DND-41 (cell line): ENCODE results near the gene IFI6.

Source experiments
- ATAC-seq: fragments of 200-7000 bp; cut with Tn5 transposase; 3 replicates; pipeline ENCODE4 v1.9.1; 2021; ENCODE audit warnings: low read depth; ENCODE audit not compliant: insufficient read depth
- DNase-seq: peaks from one replicate; pipeline ENCODE4 v3.0.0-alpha.2; 2020
- H2AFZ ChIP-seq: 2 replicates; pipeline ENCODE4 v1.6.0; 2012; ENCODE audit warnings: low read depth, low read length
- H3K27ac ChIP-seq: 2 replicates; pipeline ENCODE4 v1.5.1; 2012; ENCODE audit warnings: low read length, inconsistent platforms
- H3K27me3 ChIP-seq: fragments of 200-600 bp; sonication (generic); 2 replicates; pipeline ENCODE4 v1.6.0; 2012; ENCODE audit warnings: low read length, mild to moderate bottlenecking, inconsistent platforms; ENCODE audit not compliant: insufficient read depth, poor library complexity
- H3K36me3 ChIP-seq: 2 replicates; pipeline ENCODE4 v1.5.1; 2012; ENCODE audit warnings: low read length, inconsistent platforms; ENCODE audit not compliant: insufficient read depth
- H3K4me1 ChIP-seq: 2 replicates; pipeline ENCODE4 v1.5.1; 2012; ENCODE audit warnings: mild to moderate bottlenecking, low read length; ENCODE audit not compliant: insufficient read depth
- H3K4me2 ChIP-seq: 2 replicates; pipeline ENCODE4 v1.6.0; 2012; ENCODE audit warnings: mild to moderate bottlenecking, moderate library complexity, low read length, inconsistent platforms; ENCODE audit not compliant: insufficient read depth
- H3K4me3 ChIP-seq, 2 experiments: fragments of 200-600 bp in 1 of 2; shearing (Covaris generic) in 1 of 2; 2 replicates each; pipeline ENCODE4 v1.5.1; 2012 to 2016; ENCODE audit warnings: inconsistent platforms in 2 of 2, low read length in 2 of 2, mild to moderate bottlenecking in 2 of 2, low read depth in 1 of 2, moderate library complexity in 1 of 2
- H3K79me2 ChIP-seq: 2 replicates; pipeline ENCODE4 v1.6.0; 2012; ENCODE audit warnings: low read length, inconsistent platforms; ENCODE audit not compliant: insufficient read depth
- H3K9ac ChIP-seq: 2 replicates; pipeline ENCODE4 v1.6.0; 2012; ENCODE audit warnings: low read depth, mild to moderate bottlenecking, inconsistent platforms, low read length, moderate library complexity
- H3K9me3 ChIP-seq: 2 replicates; pipeline ENCODE4 v1.5.1; 2012; ENCODE audit warnings: low read length, moderate library complexity, mild to moderate bottlenecking, inconsistent platforms; ENCODE audit not compliant: insufficient read depth, severe bottlenecking
- H4K20me1 ChIP-seq: 2 replicates; pipeline ENCODE4 v1.6.0; 2012; ENCODE audit warnings: low read length; ENCODE audit not compliant: insufficient read depth
- EZH2 ChIP-seq: IDR thresholded peaks from 3 replicates; pipeline ENCODE4 v1.6.1; 2012; ENCODE audit warnings: borderline replicate concordance, low read depth, mild to moderate bottlenecking, moderate library complexity, low read length, inconsistent platforms; ENCODE audit not compliant: severe bottlenecking
- TF ChIP-seq, protein P1 (sequence below): IDR thresholded peaks from 2 replicates; pipeline ENCODE4 v1.5.1; 2012; ENCODE audit warnings: borderline replicate concordance, low read length, moderate library complexity, mild to moderate bottlenecking; ENCODE audit not compliant: poor library complexity, severe bottlenecking; ENCODE audit errors: extremely low read depth

The IFI6 gene

DNA sequence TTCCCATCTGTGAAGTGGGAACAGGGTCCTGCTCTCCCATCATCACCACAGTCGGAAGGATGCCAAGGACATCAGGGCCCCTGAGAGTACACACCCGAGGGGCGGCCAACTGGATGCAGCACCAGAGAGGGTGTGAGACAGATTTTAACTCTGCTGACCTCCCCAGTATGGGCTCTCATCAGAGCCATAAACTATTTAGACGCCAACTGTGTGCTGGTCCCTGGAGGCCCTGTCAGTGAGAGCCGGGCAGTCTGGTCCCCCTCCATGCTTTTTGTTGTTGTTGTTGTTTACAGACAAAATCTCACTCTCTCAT lies 38.7 kb downstream of the IFI6 start:
- H3K79me2 ChIP-seq, result no peaks in the 10 kb centered on the region
- no peak for ATAC-seq
- peak overlapping the region; percentile 57 for H3K4me2 ChIP-seq
- no peak for DNase-seq
- no peak overlapping the region for H2AFZ ChIP-seq
- peak overlapping the region in 1 of 2 experiments; percentile 22; a peak in 1 of 4 replicates for H3K4me3 ChIP-seq
- H3K9ac ChIP-seq, result peak overlapping the region; percentile 53
- TF ChIP-seq, protein P1, sequence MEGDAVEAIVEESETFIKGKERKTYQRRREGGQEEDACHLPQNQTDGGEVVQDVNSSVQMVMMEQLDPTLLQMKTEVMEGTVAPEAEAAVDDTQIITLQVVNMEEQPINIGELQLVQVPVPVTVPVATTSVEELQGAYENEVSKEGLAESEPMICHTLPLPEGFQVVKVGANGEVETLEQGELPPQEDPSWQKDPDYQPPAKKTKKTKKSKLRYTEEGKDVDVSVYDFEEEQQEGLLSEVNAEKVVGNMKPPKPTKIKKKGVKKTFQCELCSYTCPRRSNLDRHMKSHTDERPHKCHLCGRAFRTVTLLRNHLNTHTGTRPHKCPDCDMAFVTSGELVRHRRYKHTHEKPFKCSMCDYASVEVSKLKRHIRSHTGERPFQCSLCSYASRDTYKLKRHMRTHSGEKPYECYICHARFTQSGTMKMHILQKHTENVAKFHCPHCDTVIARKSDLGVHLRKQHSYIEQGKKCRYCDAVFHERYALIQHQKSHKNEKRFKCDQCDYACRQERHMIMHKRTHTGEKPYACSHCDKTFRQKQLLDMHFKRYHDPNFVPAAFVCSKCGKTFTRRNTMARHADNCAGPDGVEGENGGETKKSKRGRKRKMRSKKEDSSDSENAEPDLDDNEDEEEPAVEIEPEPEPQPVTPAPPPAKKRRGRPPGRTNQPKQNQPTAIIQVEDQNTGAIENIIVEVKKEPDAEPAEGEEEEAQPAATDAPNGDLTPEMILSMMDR, result no peak
- TF ChIP-seq EZH2, result no peak
- H3K9me3 ChIP-seq, result no peaks in the 10 kb centered on the region
- H3K36me3 ChIP-seq, result no peaks in the 10 kb centered on the region
- H3K4me1 ChIP-seq, result peaks cover 97% of the 10 kb centered on the region
- no peaks in the 10 kb centered on the region for H3K27me3 ChIP-seq
- H4K20me1 ChIP-seq, result no peaks in the 10 kb centered on the region
- H3K27ac ChIP-seq, result peak overlapping the region; percentile 91

DNA sequence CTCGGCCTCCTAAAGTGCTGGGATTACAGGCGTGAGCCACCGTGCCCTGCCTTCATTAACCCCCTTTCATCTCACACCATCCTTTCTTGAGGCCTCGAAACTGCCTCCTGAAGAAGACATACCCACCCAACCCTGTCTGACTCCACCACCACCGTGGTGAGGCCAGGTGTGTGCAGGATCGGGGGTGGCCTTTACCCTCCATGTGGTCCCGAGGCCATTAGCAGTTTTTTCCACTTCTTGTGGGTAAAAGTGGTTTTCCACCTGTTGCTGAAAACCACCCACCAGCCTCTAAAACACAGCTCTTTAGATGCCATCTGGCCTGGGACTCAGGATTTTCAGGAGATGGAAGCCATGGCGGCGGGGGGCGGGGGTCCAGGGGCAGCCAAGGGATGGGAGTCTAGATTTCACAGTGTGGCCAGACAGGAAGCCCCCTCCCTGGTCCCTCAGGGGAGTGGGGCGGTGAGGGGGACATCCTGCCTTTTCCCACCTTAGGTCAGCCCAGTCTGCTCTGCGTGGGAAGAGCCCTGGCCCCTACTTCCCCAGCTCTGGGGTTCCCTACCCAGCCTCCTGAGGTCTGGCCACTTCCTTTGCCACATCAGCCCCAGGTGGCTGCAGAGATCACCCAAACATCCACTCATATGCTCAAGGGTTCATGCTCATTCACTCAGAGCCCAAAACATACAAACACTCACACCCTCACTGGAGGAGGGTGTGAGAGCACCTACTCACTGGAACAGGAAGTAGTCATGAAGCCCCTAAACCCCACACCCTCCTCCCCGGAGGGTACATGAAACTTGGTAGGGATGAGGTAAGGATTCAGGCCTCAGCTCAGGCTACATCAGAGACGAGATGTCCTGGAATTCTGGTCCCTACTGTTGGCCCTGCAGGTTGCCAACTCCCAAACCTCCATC lies 39.4 kb downstream of the IFI6 start:
- H3K4me2 ChIP-seq, result peak overlapping the region; percentile 57
- H3K9ac ChIP-seq, result peak overlapping the region; percentile 53
- H2AFZ ChIP-seq, result no peak overlapping the region
- H3K4me3 ChIP-seq, result peak overlapping the region in 1 of 2 experiments; percentile 22; a peak in 1 of 4 replicates
- peak overlapping the region; percentile 91 for H3K27ac ChIP-seq
- no peaks in the 10 kb centered on the region for H3K9me3 ChIP-seq
- H4K20me1 ChIP-seq, result no peaks in the 10 kb centered on the region
- ATAC-seq (peak; percentile 74), DNase-seq (peak; percentile 94)
- H3K27me3 ChIP-seq, result no peaks in the 10 kb centered on the region
- no peaks in the 10 kb centered on the region for H3K79me2 ChIP-seq
- no peaks in the 10 kb centered on the region for H3K36me3 ChIP-seq
- peaks cover 99% of the 10 kb centered on the region for H3K4me1 ChIP-seq
- TF ChIP-seq, protein P1, result no peak
- TF ChIP-seq EZH2, result no peak

DNA sequence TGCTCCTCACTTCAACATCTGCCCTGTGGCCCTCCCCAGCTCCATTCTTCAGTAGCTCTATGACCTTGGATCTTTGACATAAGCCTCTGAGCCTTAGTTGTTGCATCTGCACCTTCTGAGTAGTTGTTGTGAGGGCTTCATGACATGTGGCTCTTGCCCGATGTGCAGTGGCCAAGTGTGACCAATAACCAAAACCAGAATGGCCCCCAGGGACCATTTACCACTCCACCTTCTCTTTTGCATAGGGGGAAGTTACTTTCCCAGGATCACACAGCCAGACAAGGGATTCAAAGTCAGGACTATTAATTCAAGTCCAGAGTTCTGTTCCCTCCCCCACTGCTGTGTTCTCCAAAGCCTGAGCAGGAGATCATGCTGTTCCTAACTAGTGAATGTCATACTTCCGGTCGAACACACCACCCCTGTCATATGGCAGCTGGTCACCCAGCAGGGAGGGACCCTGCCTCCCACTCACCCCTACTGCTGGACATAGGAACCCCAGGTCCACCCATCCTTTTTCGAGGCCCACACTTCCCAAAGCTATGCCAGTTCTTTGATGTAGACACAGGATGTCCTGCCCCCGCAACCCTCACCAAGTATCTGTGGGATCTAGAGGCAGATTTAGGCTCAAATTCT lies 41.0 kb downstream of the IFI6 start:
- Histone ChIP-seq H3K4me1 (peaks cover 99% of the 10 kb centered on the region), H3K79me2 (peaks cover 7% of the 10 kb centered on the region; the same call in 1 of the 2 replicates), H3K9me3 (no peaks in the 10 kb centered on the region), H3K9ac (peak overlapping the region; percentile 53), H3K36me3 (no peaks in the 10 kb centered on the region), H2AFZ (no peak overlapping the region), H4K20me1 (no peaks in the 10 kb centered on the region), H3K4me2 (peak overlapping the region; percentile 57), H3K27ac (peak overlapping the region; percentile 91), H3K27me3 (no peaks in the 10 kb centered on the region), H3K4me3 (peak overlapping the region in 1 of 2 experiments; percentile 46; a peak in 1 of 4 replicates)
- ATAC-seq (no peak), DNase-seq (peak; percentile 69)
- TF ChIP-seq EZH2, result no peak
- TF ChIP-seq, protein P1, result no peak
